GM23338 (cell line): ENCODE results near the gene MEOX1.

Experiments
- CREB1 ChIP-seq: fragments of 250-450 bp; sonication (Bioruptor Pico); IDR thresholded peaks from 2 replicates; pipeline ENCODE4 v1.5.0; 2020; ENCODE audit warnings: low read depth, mild to moderate bottlenecking, moderate library complexity
- CTCF ChIP-seq, 2 experiments: fragments of 200-600 bp in 1 of 2; sonication (generic) in 1 of 2; conservative IDR thresholded peaks; 2 replicates each; pipeline versions ENCODE4 v1.5.1 to v1.6.1; 2016 to 2017; ENCODE audit warnings: antibody characterized with exemption in 2 of 2, low read depth in 2 of 2, mild to moderate bottlenecking in 2 of 2, moderate library complexity in 1 of 2
- EZH2 ChIP-seq: fragments of 200-600 bp; sonication (generic); IDR thresholded peaks from one replicate; pipeline ENCODE4 v1.8.0; 2017; ENCODE audit warnings: antibody characterized with exemption, mild to moderate bottlenecking, low read depth; ENCODE audit not compliant: unreplicated experiment
- EZH2phosphoT487 ChIP-seq: fragments of 200-600 bp; sonication (generic); IDR thresholded peaks from one replicate; pipeline ENCODE4 v1.8.1; 2018; ENCODE audit warnings: antibody characterized with exemption; ENCODE audit not compliant: unreplicated experiment
- NANOG ChIP-seq: IDR thresholded peaks from 2 replicates; pipeline ENCODE4 v1.6.1; 2016; ENCODE audit warnings: antibody characterized with exemption, borderline replicate concordance
- POLR2AphosphoS5 ChIP-seq: IDR thresholded peaks from 2 replicates; pipeline ENCODE4 v1.6.1; 2016; ENCODE audit warnings: antibody characterized with exemption, low read depth
- REST ChIP-seq: IDR thresholded peaks from one replicate; pipeline ENCODE4 v1.6.1; 2018; ENCODE audit warnings: antibody characterized with exemption; ENCODE audit not compliant: unreplicated experiment
- ZNF114 ChIP-seq: fragments of 250-450 bp; sonication (Bioruptor Pico); IDR thresholded peaks from 2 replicates; pipeline ENCODE4 v1.5.0; 2020; ENCODE audit warnings: mild to moderate bottlenecking, moderate library complexity
- ZNF462 ChIP-seq: fragments of 250-450 bp; sonication (Bioruptor Pico); IDR thresholded peaks from 2 replicates; pipeline ENCODE4 v1.5.0; 2020; ENCODE audit warnings: mild to moderate bottlenecking, moderate library complexity

- TF ChIP-seq POLR2AphosphoS5 (no peak), CTCF (conservative IDR thresholded peaks at IDR 0.05; ENCODE audit: low read depth in 2 of 2) (peak; percentile 29 to 55; a peak in 3 of 4 replicates), EZH2 (no peak), REST (no peak), EZH2phosphoT487 (no peak), ZNF114 (CRISPR knock-in tag) (no peak), CREB1 (CRISPR knock-in tag) (no peak), NANOG (no peak), ZNF462 (CRISPR knock-in tag) (no peak)
Measured at GRCh38 chr17:43645765-43646481, 15.8 kb downstream of the MEOX1 start.
